NCI-H187 treated with DMSO at 0.1 percent for 48 hours (cell line): ENCODE results near the gene SRSF11.

Experiments
- DNase-seq: peaks from one replicate; lab custom pipeline; 2025; lab: John Stamatoyannopoulos, UW

Gene SRSF11

DNA sequence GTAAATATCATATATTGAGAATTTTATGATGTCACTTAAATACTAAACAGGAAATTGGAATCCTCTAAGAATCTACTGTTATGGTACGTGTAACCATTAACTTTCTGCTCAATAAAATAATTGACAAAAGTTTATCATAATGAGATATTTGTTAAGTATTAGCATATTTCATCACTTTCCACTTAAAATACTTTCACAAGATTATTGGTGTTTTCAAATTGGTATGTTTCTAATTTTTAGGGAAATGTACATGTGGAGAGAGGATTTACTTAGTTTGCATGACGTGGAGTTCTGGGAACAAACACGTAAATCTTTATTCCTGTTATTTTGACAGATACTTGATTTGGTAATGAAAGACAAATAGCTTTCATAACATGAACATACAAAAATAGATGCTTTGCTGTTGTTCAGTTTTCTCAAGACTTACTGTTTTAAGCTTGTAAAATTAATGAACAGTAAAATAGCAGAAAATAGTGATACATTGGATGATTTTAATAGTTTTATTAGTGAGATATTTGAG, 1.6 kb downstream of the SRSF11 start:
- no peak for DNase-seq

DNA sequence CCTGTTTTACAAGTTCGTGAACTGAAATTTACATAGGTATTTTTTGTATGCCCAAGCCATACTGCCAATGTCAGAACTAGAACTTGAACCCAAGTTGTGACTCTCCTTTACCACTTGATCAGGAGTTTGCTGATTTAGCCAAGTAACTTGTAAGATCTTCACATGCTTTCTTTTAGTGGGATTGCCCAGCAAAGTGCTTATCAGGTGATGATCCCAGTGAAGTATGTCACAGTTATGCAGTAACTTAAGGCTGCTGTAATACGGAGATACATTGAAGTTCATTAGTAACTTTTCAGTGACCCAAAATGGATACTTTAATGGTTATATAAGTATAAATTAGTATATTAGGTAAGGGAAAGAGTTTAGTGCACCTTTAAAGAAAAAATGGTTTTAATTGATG, 3.8 kb downstream of the SRSF11 start:
- DNase-seq = no peak

DNA sequence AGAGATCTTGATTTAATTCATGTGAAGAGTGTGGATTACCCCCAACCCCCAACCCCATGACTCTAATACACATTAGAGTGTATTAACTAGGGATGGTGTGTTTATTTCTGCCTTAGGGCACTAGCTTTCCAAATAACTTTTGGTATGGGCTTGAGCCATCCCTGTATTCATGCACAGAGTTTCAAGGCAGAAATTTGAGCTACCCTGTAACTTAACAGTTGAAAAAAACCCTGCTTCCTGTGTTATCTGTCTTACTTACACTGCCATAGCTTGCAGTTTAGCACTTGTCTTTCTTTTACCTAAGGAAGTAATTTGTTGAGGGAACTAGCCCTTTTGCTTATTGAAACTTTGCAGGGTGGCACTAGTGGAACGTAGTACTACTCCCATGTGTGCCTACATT, 6.3 kb downstream of the SRSF11 start:
- no peak for DNase-seq

- no peak for DNase-seq
Observed at GRCh38 chr1:70228670-70229069, 7.5 kb downstream of the SRSF11 start.

- no peak for DNase-seq
Observed at GRCh38 chr1:70231475-70231874, 10.3 kb downstream of the SRSF11 start.

- DNase-seq = no peak
Observed at GRCh38 chr1:70234733-70235132, 13.6 kb downstream of the SRSF11 start.

DNA sequence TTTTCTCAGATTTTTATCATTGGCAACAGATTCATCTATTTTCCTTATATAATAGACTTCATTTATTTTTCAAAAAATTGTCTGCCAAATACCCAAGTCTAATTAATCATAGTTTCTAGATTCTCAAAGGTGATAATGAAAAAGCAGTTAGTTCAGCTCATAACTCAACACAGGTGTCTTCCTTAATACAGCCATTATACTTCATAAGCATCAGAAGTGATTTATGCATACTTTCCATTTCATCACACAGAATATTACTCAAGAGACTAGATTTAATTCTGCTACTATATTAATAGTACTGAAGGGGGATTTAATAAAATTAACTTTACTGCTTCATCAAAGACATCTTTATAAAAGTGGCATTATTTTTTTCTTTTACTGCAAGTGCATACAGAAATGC, 18.8 kb downstream of the SRSF11 start:
- no peak for DNase-seq

DNA sequence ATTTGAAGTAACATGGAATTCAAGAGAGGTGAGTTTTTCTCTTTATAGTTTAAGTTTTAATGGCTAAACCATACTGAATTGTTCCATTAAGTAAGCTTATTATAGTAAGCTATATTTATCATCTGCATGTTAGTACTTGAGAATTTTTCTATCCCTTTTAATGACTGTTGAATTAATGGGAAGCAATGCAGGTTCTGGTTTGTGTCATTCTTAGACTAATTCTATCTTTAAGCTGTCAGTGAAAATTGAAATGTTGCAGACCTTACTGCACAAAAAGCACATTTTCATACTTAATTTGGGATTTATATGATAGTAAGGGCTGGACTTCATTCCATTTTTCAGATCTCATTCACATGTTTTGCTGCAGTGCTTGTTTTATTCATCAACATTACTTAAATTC, 25.9 kb downstream of the SRSF11 start:
- no peak for DNase-seq

DNA sequence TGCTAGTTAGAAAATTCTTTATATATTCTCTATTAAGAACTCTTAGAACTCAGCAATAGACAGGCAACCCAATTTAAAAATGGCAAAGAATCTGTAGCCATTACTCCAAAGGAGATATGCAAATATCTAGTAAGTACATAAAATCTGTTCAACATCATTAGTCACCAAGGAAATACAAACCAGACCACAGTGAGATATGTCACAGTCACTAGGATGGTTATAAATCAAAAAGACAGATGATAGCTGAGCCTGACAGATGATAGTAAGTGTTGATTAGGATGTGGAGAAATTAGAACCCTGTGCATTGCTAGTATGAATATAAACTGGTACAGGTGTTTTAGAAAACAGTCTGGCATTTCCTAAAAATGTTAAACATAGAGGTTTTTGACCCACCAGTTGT, 26.6 kb downstream of the SRSF11 start:
- no peak for DNase-seq

GRCh38 chr1:70248729-70249128, 27.5 kb downstream of the SRSF11 start:
- DNase-seq = no peak

- DNase-seq = no peak
Observed at GRCh38 chr1:70256664-70257063, 35.5 kb downstream of the SRSF11 start.

- no peak for DNase-seq
Observed at GRCh38 chr1:70264839-70265238, 43.7 kb downstream of the SRSF11 start.

DNA sequence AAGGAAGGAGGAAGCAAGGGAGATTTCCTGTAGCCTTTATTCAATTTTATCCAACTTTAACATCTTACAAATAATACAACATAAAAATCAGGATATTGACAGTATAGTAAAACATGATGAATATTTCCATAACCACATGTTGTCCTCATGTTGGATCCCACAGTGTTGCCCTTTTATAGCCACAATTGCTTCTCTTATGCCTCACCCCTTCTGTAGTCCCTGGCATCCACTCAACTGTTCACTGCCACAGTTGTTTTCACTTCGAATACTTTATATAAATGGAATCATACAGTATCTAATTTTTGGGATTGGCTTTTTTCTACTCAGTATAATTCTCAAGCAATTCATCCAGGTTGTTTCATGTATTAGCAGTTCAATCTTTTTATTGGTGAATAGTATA, 44.8 kb downstream of the SRSF11 start:
- DNase-seq = no peak

DNA sequence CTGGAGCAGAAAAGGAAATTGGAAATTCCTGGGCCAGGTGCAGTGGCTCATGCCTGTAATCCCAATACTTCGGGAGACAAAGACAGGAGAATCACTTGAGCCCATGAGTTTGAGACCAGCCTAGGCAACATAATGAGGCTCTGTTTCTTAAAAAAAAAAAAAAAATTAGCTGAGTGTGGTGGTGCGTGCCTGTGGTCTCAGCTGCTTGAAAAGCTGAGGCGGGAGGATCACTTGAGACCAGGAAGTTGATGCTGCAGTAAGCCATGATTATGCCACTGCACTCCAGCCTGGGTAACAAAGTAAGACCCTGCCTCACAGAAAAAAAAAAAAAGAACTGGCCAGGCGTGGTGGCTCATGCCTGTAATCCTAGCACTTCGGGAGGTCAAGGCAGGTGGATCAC, 56.7 kb downstream of the SRSF11 start:
- DNase-seq = no peak

- DNase-seq = no peak
Observed at GRCh38 chr1:70278710-70279109, 57.5 kb downstream of the SRSF11 start.

GRCh38 chr1:70284366-70284765, 63.2 kb downstream of the SRSF11 start:
- DNase-seq = no peak

DNA sequence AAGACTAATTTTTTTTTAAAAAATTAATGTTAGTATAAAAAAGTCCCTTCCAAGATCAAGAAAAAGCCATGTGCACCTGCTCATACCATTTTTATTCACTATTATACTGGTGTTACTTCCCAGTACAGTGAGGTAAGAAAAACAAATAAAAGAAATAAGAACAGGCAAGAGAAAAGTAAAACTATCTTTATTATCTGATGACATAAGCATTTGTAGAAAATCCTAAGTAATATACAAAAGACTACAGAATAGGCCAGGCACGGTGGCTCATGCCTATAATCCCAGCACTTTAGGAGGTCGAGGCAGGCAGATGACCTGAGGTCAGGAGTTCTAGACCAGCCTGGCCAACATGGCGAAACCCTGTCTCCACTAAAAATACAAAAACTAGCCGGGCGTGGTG, 65.3 kb downstream of the SRSF11 start:
- no peak for DNase-seq

GRCh38 chr1:70288166-70288565, 67.0 kb downstream of the SRSF11 start:
- no peak for DNase-seq

GRCh38 chr1:70290218-70290617, 69.0 kb downstream of the SRSF11 start:
- no peak for DNase-seq

DNA sequence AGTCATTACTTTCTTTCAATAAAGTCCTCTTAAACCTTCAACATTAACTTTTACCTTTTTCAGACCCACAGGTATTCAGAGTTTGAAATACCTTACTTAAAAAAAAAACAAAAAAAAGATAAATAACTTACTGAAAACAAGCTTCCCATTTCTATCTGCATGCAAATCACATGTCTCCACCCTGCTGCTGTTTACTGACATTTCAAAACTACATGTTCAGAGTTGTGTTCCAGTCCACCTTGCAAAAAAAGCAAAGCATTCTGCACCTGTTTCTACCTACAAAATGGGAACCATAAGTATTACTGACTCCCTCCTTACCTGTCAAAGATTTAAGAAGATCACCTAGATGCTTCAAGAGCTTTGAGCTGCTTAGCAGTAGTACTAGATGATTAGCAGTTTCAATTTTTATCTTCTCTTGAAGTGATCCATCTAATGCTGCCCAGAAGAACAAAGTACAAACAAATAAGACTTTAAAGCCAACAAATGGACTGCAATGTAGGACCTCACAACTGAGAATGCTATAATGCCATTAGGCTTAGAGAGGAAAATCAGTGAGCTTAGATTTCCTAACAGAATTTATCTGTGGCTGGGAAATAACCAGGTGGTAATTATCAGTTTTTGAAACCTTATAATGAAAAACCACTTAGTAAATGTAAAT, 72.1 kb downstream of the SRSF11 start:
- no peak for DNase-seq

GRCh38 chr1:70295749-70296148, 74.6 kb downstream of the SRSF11 start:
- DNase-seq = no peak

DNA sequence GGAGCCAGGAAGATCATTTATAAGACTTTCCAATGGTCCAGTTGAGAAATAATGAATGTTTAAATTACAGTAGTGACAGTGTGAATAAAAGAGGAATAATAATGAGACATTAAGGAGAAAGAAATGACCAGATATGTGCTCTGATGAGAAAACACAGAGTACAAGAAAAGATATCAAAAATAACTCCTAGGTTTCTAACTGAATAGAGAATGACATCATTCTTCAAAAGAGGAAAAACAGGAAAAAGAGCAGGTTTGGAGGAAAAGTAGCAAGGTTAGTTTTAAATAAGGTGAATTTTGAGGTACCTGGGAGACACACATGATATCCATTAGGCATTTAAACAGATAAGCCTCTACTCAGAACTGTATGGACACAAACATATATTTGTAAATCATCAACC, 78.3 kb downstream of the SRSF11 start:
- DNase-seq = no peak
